Mucosa of descending colon (tissue), 3 donors: ENCODE results near the gene CPNE9. TPM values are rescaled to one million over a fixed set of nuclear protein-coding genes. Genes with fewer than 3 reads are reported as not detected.

ENCODE experiments used
- ATAC-seq: fragments of 200-7000 bp; cut with Tn5 transposase; one replicate; pipeline ENCODE4 v1.9.1; 2020; ENCODE audit warnings: mild to moderate bottlenecking, moderate library complexity
- DNase-seq, 3 donors: peaks; one replicate each; pipeline ENCODE4 v3.0.0-alpha.2; 2020
- H3K36me3 ChIP-seq: fragments of 200-600 bp; one replicate; pipeline ENCODE4 v1.8.0; 2021; ENCODE audit warnings: low read depth, mild to moderate bottlenecking
- H3K4me1 ChIP-seq: fragments of 200-600 bp; one replicate; pipeline ENCODE4 v1.8.0; 2021; ENCODE audit warnings: low read depth, mild to moderate bottlenecking
- H3K4me3 ChIP-seq: fragments of 200-600 bp; one replicate; pipeline ENCODE4 v1.8.0; 2021; ENCODE audit warnings: mild to moderate bottlenecking
- H3K9me3 ChIP-seq: fragments of 200-600 bp; one replicate; pipeline ENCODE4 v1.8.0; 2021; ENCODE audit warnings: mild to moderate bottlenecking
- CTCF ChIP-seq: fragments of 200-600 bp; IDR thresholded peaks from one replicate; pipeline ENCODE4 v1.8.0; 2022; ENCODE audit warnings: antibody characterized with exemption, mild to moderate bottlenecking
- intact Hi-C, 2 donors: fragments of 100-400 bp; cut with DNase I in 1 of 2; cut with micrococcal nuclease in 1 of 2; formaldehyde crosslinking; loops; one replicate each; pipeline versions ENCODE4 v1.11.0 to v1.11.1; 2022; cut with DNase I, micrococcal nuclease
- total RNA-seq, 3 donors: library from RNA; stranded (reverse); fragmentation: NEBNext Ultra II Directional in 2 of 3; extraction: Animal tissue kit (Norgen Biotek cat#: 25700) in 2 of 3; gene quantifications; one replicate each; pipeline versions ENCODE4 v1.2.1 to v1.2.4, GENCODE V29; 2021 to 2023
- donor health status: DM: no; HTN: no; CAD: no; lungs with moderate emphysema.
- donor health status: DM: no; HTN: no; CAD: no.
- donor health status: DM: no; HTN: yes; CAD: no.

CPNE9 gene
- total RNA-seq, 3 donors from 2014 or later = 0.70 TPM; not detected in 2

GRCh38 chr3:9750556-9751411, 47.2 kb downstream of the CPNE9 start:
- Histone ChIP-seq H3K4me3 (peak overlapping the region; percentile 30), H3K9me3 (no peaks in the 10 kb centered on the region), H3K4me1 (peaks cover 19% of the 10 kb centered on the region), H3K36me3 (no peaks in the 10 kb centered on the region)
- TF ChIP-seq CTCF = no peak
- ATAC-seq (peak; percentile 41), DNase-seq (peak in 2 of 3 donors; percentile 38 to 41)
- intact Hi-C loops = no loop called here

- intact Hi-C loops = no loop called here
- ATAC-seq (peak; percentile 15), DNase-seq (no peak)
- Histone ChIP-seq H3K36me3 (no peaks in the 10 kb centered on the region), H3K9me3 (no peaks in the 10 kb centered on the region), H3K4me3 (no peak overlapping the region), H3K4me1 (peaks cover 14% of the 10 kb centered on the region)
- TF ChIP-seq CTCF = no peak
Measured at GRCh38 chr3:9754678-9755077, 51.0 kb downstream of the CPNE9 start.

GRCh38 chr3:9757427-9757826, 53.8 kb downstream of the CPNE9 start:
- no peaks in the 10 kb centered on the region for H3K9me3 ChIP-seq
- no peak overlapping the region for H3K4me3 ChIP-seq
- no peak for TF ChIP-seq CTCF
- DNase-seq = no peak
- no peak for ATAC-seq
- intact Hi-C loops = no loop called here
- no peaks in the 10 kb centered on the region for H3K36me3 ChIP-seq
- no peaks in the 10 kb centered on the region for H3K4me1 ChIP-seq

GRCh38 chr3:9760779-9761505, 57.3 kb downstream of the CPNE9 start:
- intact Hi-C loops = no loop called here
- DNase-seq (no peak), ATAC-seq (no peak)
- peaks cover 3% of the 10 kb centered on the region for H3K36me3 ChIP-seq
- H3K4me1 ChIP-seq = no peaks in the 10 kb centered on the region
- H3K9me3 ChIP-seq = no peaks in the 10 kb centered on the region
- no peak overlapping the region for H3K4me3 ChIP-seq
- no peak for TF ChIP-seq CTCF

- Histone ChIP-seq H3K36me3 (peaks cover 3% of the 10 kb centered on the region), H3K4me3 (no peak overlapping the region), H3K4me1 (no peaks in the 10 kb centered on the region), H3K9me3 (no peaks in the 10 kb centered on the region)
- ATAC-seq (no peak), DNase-seq (no peak)
- TF ChIP-seq CTCF = no peak
- intact Hi-C loops = no loop called here
Measured at GRCh38 chr3:9761919-9762318, 58.3 kb downstream of the CPNE9 start.
